MM.1S (cell line): ENCODE results near the gene TUBB4B.
"Not testable (repeated sequence)": the region's sequence is repeated elsewhere in the genome, so short reads cannot be mapped to it uniquely, and the experiment has no call there.

ENCODE experiments used
- DNase-seq: peaks from one replicate; pipeline ENCODE4 v3.0.0-alpha.2; 2015
- H2AFZ ChIP-seq: fragments of 300-600 bp; sonication (generic); 2 replicates; pipeline ENCODE4 v1.6.0; 2016; ENCODE audit warnings: antibody characterized with exemption, low read length
- H3F3A ChIP-seq: fragments of 300-600 bp; sonication (generic); 2 replicates; pipeline ENCODE4 v1.6.1; 2016; ENCODE audit warnings: mild to moderate bottlenecking, antibody characterized with exemption, low read length, moderate library complexity, mixed read lengths; ENCODE audit not compliant: insufficient read depth
- H3K27ac ChIP-seq: fragments of 300-600 bp; sonication (generic); 2 replicates; pipeline ENCODE4 v1.5.1; 2016; ENCODE audit warnings: mild to moderate bottlenecking, low read length
- H3K27me3 ChIP-seq: fragments of 300-600 bp; sonication (generic); replicated peaks from 2 replicates; pipeline ENCODE4 v1.6.0; 2016; ENCODE audit warnings: low read length; ENCODE audit not compliant: insufficient read depth
- H3K36me3 ChIP-seq: fragments of 300-600 bp; sonication (generic); replicated peaks from 2 replicates; pipeline ENCODE4 v1.6.1; 2016; ENCODE audit warnings: mild to moderate bottlenecking, low read length, mixed read lengths; ENCODE audit not compliant: insufficient read depth
- H3K4me1 ChIP-seq: fragments of 300-600 bp; sonication (generic); 2 replicates; pipeline ENCODE4 v1.6.1; 2016; ENCODE audit warnings: low read length, mixed read lengths
- H3K4me2 ChIP-seq: fragments of 300-600 bp; sonication (generic); 2 replicates; pipeline ENCODE4 v1.6.0; 2016; ENCODE audit warnings: low read depth, low read length
- H3K4me3 ChIP-seq: fragments of 300-600 bp; sonication (generic); 2 replicates; pipeline ENCODE4 v1.5.1; 2016; ENCODE audit warnings: low read length, mixed read lengths
- H3K79me2 ChIP-seq: fragments of 300-600 bp; sonication (generic); 2 replicates; pipeline ENCODE4 v1.6.1; 2016; ENCODE audit warnings: mixed run types, low read length, mixed read lengths
- H3K9ac ChIP-seq: fragments of 300-600 bp; sonication (generic); 2 replicates; pipeline ENCODE4 v1.6.1; 2016; ENCODE audit warnings: low read length, mixed read lengths
- H3K9me2 ChIP-seq: fragments of 300-600 bp; sonication (generic); replicated peaks from 2 replicates; pipeline ENCODE4 v1.6.1; 2016; ENCODE audit warnings: mild to moderate bottlenecking, low read length, mixed read lengths; ENCODE audit not compliant: insufficient read depth
- H3K9me3 ChIP-seq: fragments of 300-600 bp; sonication (generic); replicated peaks from 2 replicates; pipeline ENCODE4 v1.6.1; 2016; ENCODE audit warnings: mild to moderate bottlenecking, low read length, mixed read lengths; ENCODE audit not compliant: insufficient read depth
- H4K20me1 ChIP-seq: fragments of 300-600 bp; sonication (generic); 2 replicates; pipeline ENCODE4 v1.6.1; 2016; ENCODE audit warnings: mild to moderate bottlenecking, low read length, moderate library complexity, mixed read lengths; ENCODE audit not compliant: insufficient read depth
- CTCF ChIP-seq: fragments of 300-600 bp; sonication (generic); IDR thresholded peaks from 2 replicates; pipeline ENCODE4 v1.5.1; 2016; ENCODE audit warnings: antibody characterized with exemption, low read length, mixed read lengths
- EZH2 ChIP-seq: fragments of 300-600 bp; sonication (generic); optimal IDR thresholded peaks from 2 replicates; pipeline ENCODE3; 2017; ENCODE audit warnings: low read depth, mild to moderate bottlenecking, antibody characterized with exemption, low read length, mixed read lengths
- EZH2phosphoT487 ChIP-seq: fragments of 300-600 bp; sonication (generic); IDR thresholded peaks from 2 replicates; pipeline ENCODE4 v1.6.1; 2018; ENCODE audit warnings: antibody characterized with exemption, low read length

Gene TUBB4B

GRCh38 chr9:137262173-137262908 lies 21.3 kb downstream of the TUBB4B start:
- not testable (repeated sequence) for H3K79me2 ChIP-seq, H4K20me1 ChIP-seq, H3F3A ChIP-seq, H3K9me3 ChIP-seq, H3K9ac ChIP-seq, H3K4me2 ChIP-seq, H3K4me1 ChIP-seq, H3K27me3 ChIP-seq, DNase-seq, H3K4me3 ChIP-seq, H2AFZ ChIP-seq, H3K27ac ChIP-seq, H3K9me2 ChIP-seq, H3K36me3 ChIP-seq
- TF ChIP-seq CTCF = peak; percentile 20; the same call in 1 of the 2 replicates

- Histone ChIP-seq H3K4me1 (peaks cover 2% of the 10 kb centered on the region; the same call in 1 of the 2 replicates), H3K79me2 (peaks cover 7% of the 10 kb centered on the region), H3K9ac (no peak overlapping the region), H4K20me1 (no peaks in the 10 kb centered on the region), H3K36me3 (peaks cover 4% of the 10 kb centered on the region; the same call in 1 of the 2 replicates), H3F3A (no peaks in the 10 kb centered on the region), H3K27me3 (no peaks in the 10 kb centered on the region), H3K4me3 (no peak overlapping the region), H3K4me2 (no peak overlapping the region), H3K9me3 (no peaks in the 10 kb centered on the region), H3K9me2 (no peaks in the 10 kb centered on the region), H3K27ac (no peak overlapping the region), H2AFZ (no peak overlapping the region)
- TF ChIP-seq CTCF = no peak
- no peak for TF ChIP-seq EZH2
- TF ChIP-seq EZH2phosphoT487 = no peak
- DNase-seq = no peak
Observed at GRCh38 chr9:137262909-137263285, 21.8 kb downstream of the TUBB4B start.

GRCh38 chr9:137263506-137263905 lies 22.4 kb downstream of the TUBB4B start:
- Histone ChIP-seq H3F3A (peaks cover under 1% of the 10 kb centered on the region; the same call in 1 of the 2 replicates), H3K4me2 (no peak overlapping the region), H3K36me3 (peaks cover 4% of the 10 kb centered on the region; the same call in 1 of the 2 replicates), H3K79me2 (peaks cover 4% of the 10 kb centered on the region; the same call in 1 of the 2 replicates), H3K4me3 (no peak overlapping the region), H3K9me3 (no peaks in the 10 kb centered on the region), H4K20me1 (no peaks in the 10 kb centered on the region), H3K9ac (no peak overlapping the region), H3K9me2 (no peaks in the 10 kb centered on the region), H3K27me3 (no peaks in the 10 kb centered on the region), H3K4me1 (peaks cover 6% of the 10 kb centered on the region), H3K27ac (no peak overlapping the region), H2AFZ (no peak overlapping the region)
- no peak for DNase-seq
- TF ChIP-seq EZH2phosphoT487 (no peak), EZH2 (no peak), CTCF (no peak)
